NCI-H2227 treated with DMSO at 0.1 percent for 48 hours (cell line): ENCODE measurements around the gene KIF26A.
"Not testable (repeated sequence)": the region's sequence is repeated elsewhere in the genome, so short reads cannot be mapped to it uniquely, and the experiment has no call there.

Experiments
- DNase-seq: peaks from one replicate; lab custom pipeline; 2025; lab: John Stamatoyannopoulos, UW

KIF26A gene

DNA sequence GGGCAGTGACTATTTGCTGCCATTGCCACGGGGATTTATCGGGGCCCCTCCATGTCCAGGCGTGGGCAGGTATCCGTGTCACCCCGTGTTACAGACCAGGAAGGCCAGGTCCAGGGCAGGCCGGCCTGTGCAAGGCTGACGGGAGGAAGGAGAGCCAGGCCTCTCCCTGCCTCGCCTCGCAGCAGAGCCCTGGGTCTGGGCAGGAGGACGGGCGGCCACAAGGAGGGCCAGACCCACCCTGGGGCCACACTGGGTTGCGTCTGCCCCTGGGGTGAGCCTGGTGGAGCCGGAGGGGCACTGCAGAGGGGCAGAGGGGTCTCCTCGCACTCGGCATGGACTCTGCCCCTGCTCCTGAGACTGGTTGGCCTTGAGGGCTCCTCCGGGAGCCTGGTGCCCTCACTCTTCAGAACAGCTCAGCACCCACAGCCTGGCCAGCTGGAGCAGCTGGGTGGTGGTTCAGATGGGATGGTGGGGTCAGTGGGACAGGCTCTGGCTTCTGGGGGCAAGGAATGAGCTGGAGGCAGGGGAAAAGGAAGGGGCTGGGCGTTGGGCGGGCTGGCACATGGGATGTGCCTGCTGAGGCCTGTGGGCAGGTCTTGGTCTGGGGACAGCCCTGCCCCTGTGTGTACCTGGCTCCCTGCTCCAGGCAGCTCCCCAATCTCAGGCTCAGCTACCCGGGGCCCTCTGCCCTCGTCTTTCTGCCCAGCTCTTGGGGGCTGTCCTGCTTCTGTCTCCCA is 53.9 kb downstream of the KIF26A start:
- no peak for DNase-seq

DNA sequence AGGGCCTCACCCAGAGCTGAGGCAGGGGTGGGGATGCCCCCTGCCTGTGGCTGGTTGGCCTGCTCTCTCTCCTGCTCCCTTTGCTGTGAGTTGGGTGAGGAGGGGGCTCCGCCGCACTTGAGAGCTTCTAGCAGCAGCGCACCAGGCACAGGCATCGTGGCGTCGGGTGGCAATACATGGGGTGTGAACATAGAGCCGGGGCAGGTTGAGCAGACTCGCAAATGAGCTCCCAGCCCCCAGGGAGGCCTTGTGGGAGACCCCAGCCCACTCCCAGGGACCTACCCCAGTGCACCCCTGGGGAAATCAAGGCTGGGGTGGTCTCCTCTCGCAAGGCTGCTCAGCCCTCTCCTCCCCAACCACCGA is 54.5 kb downstream of the KIF26A start:
- DNase-seq = no peak

DNA sequence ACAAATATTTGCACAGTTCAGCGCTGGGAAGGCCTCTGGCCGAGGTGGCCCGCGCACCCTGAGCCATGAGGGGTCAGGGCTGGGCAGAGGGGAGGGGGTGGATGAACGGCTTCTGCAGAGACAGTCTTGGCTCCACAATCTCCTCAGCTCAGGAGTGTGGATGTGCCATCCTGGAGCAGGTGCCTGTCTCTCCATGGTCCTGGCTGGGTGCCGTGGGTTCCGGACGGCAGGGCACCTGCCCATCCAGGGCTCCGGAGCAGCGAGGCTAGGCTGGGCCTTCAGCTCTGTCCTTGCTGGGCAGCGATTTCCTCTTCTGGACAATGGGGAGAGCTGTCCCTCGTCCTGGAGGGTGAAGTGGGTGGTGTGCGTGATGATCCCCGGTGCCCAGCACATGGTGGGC is 55.6 kb downstream of the KIF26A start:
- no peak for DNase-seq

DNA sequence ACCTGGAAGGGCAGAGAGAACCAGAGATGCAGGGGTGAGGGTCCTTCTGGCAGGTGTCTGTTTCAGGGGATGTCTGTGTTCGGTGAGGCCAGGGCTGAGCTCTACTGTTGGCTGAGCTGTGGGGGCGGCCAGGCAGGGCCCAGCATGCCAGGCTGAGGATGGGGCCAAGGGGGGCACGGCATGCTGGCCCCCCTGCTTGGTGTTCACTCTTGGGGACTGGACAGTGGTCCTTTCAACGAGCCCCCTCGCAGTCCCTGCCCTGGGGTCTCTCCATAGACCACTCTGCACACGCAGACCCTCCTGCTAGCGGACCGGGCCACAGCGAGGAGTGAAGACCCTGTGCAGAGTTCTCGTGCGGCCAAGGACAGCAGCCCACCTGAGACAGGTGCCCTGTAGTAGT is 56.3 kb downstream of the KIF26A start:
- DNase-seq = no peak

DNA sequence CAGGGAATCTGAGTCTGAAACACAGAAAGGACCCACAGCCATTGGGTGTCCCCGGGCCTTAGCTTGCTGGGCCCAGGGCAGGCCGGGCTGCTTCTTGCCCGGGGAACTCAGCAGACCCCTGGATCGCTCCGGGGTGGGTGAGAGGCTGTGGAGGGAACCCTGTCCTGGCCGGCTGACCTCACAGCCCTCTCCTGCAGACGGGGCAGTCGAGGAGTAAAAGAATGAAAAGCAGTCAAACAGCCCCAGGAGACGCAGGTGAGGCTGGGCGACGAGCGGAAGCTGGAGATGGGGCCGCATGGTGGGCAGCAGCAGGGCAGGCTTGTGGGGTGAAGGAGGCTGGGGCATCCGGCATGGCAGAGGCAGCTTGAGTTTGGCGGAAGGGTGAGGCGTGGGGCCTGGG is 57.0 kb downstream of the KIF26A start:
- DNase-seq = no peak

DNA sequence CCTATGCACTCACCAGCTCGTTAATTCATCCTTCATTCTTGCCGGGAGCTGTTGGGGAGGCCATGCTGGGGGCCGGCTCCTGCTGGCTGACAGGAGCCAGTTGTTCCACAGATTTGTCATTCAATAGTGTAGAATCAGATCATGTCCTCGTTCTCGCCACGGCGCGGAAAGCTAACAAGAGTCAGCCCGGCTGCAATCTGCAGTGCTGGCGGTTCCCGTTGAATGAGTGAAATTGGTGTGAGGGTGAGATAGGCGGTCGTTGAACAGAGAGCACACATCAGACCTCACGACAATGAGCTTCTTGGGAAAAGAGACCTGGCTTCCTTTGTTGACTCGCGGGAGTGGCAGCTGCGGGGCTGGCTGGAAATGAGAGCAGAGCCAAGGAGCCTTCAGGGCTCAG is 57.5 kb downstream of the KIF26A start:
- DNase-seq = peak; percentile 19

DNA sequence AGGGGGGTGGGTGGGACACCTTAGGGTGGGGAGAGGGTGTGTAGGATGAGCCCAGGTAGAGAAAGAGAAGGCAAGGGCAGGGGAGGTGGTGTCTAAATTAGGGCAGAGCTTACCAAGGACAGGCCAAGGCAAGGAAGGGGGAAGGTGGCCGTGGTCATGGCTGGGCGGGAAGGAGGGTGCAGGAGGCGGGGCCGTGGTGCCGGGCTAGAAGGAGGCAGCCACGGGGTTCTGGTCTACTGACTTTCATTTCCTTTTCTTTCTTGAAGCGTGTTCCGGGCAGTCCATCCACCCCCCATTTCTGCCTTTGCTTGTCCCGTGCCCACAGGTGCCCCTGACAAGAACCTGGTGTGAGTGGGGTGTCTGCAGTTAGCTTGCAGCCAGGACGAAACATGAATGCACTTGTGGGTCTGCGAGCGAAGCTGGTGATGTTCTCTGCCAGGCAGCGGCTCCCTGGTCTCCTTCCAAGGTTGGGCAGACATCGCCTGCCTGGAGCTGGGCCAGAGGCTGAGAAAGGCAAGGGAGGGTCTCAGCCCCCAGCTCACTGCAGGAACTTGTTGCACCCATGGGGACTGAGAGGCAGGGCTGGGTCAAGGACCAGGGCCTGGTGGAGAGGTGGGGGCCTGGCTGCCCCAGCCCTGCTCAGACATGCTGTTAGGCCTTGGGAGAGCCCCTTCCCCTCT is 58.2 kb downstream of the KIF26A start:
- DNase-seq = no peak

DNA sequence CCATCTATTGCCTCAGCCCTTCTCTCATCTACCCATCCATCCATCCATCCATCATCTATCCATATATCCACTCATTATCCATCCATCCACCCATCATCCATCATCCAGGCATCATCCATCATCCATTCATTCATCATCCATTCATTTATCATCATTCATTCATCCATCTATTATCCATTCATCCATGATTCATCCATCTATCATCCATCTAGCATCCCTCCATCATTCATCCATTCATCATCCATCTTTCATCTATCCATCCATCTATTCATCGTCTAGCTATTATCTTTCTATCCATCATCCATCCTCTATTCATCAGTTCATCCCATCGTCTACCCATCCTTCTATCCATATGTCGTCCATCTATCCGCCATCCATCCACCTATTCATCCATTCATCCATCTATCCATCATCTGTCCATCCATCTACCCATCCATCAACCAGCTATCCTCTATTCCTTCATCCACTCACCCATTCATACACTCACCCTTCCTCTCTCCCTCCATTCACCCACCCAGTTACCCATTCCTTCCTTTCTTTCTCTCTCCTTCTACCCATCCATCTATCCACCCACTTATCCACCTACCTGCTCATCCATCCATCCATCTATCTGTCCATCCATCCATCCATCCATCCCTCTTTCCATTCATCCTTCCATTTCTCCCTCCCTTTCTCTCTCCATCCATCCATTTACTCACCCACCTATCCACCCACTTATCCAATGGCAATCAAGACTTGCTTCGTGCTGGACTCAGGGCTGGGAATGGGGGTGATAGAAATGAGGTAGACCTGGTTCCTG is 59.3 kb downstream of the KIF26A start:
- no peak for DNase-seq

DNA sequence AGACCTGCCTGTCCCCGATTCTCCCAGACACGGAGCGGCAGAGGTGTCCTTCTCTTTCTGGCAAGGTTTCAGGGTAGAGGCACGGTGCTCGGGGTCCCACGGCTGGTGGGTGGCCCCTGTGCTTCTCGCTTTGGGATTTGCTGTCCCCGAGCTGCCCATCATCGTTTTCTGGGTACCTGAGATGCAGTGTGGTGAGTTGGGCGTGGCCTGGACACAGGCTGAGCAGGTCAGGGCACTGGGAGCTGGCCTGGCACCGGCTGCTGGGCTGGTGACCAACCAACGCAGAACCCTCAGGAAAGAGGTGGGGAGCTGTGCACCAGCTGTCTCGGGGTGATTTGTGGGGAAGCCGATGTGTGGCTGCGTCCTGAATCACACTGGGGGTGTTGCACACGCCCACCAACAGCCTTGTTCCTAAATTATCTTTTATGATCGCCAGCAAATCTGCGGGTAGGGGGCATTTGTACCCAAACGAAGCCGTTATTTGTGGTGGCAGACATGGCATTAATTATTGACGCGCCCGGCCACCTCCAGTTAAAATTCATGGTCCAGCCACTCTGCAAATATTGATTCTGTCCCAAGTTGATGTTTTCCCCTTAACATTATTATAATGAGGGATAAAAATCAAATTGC is 61.0 kb downstream of the KIF26A start:
- no peak for DNase-seq

DNA sequence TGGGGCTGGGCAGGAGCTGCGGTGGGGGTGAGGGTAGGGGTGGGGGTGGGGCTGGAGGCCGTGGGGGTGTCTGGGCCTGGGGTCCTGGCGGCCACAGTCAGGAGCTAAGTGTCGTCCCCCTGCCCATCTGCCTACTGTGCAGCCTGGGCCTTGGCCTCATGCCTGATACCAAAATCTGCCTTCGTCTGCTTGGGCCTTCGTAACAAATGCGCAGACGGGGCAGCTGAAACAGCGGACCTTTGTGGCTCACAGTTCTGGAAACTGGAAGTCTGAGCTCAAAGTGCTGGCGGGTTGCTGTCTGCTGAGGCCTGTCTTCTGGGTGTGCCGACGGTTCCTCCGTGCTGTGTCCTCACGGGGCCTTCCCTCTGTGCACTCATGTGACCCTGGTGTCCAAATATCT is 61.7 kb downstream of the KIF26A start:
- DNase-seq = no peak

DNA sequence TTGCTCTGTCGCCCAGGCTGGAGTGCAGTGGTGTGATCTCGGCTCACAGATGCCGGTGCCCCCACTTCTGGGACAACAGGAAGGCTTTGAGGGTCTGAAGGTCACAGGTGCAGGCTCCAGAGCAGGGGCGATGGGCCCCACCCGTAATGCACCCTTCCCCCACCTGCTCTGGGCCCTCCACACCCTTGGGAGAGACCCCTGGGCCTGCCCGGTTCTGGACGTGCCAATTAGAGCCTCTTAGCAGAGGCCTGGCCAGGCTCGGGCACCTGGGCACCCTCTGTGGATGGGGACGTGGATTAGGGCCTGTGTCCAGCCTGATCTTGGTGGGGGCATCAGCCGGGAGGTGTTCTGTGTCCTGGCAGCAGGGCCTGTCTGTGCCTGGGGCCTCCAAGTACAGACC is 62.2 kb downstream of the KIF26A start:
- no peak for DNase-seq

DNA sequence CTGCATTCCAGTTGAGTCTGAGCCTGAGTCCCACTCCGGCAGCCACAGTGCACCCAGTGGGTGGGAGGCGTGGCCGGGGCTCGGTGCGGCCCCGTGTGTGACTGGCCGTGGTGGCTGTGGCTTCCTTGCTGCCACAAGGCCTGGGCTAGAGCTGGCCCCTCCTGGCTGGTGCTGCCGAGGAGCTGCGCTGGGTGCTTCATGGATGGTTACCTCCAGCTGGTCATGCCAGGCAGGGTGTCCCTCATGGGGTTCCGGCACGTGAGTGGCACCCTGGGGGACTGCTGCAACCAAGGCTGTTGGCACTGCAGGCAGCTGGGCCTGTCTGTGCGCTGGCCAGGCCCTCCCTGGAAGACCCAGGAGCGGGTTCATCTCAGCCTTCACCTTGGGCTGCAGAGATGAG is 62.7 kb downstream of the KIF26A start:
- DNase-seq = no peak

DNA sequence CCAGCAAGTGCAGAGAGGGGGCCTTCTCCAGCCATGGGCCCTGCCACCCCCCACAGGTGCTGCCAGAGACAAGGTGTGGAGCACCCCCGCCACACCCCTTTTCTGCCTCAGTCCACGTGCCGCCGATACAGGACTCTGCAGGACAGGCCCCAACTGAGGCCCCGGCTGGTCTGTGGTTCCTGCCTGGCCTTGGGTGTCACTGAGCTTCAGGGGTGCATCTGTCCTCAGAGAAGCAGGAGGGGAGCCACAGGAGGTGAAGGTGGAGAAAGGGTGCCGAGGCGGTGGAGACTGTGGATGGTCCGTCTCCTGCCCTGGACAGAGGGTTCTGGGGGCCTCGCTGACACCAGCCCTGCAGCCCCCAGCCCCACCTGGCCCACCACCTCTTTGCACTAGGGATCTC is 63.1 kb downstream of the KIF26A start:
- no peak for DNase-seq

DNA sequence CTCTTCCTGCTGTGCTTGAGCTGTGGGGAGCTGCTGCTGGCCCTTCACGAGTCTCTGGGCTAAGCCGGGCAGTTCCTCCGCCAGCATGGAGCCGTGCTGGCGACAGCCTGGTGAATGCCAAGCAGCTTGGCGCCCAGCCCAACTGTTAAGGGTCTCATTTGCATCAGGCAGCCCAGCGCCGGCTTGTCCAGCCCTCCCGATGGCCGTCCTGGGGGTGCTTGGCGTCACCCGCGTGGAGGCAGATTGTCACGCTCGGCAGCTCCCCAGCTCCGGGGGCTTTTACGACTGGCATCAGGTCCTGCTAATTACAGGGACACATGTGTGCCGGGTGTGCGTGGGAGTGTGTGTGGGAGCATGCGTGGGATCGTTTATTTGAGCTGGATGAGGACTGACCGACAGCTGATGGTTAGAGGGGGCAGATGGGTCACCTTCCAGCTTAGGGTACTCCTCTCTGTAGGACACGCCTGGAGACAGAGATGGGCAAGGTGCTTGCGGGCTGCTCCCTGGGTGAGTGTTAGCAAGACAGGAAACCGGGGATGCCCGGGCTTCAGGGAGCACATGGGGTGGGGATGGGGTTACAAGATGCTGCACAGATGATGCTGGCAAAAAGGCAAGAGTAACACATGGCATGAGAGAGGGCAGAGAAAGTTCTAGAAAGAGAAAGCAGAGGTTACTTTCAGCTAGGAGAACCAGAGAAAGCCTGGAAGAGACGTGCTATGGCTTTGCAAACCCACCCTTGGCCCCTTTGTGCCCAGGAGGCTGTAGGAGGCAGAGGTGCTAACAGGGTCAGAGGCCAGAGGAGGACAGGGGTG is 64.1 kb downstream of the KIF26A start:
- no peak for DNase-seq

DNA sequence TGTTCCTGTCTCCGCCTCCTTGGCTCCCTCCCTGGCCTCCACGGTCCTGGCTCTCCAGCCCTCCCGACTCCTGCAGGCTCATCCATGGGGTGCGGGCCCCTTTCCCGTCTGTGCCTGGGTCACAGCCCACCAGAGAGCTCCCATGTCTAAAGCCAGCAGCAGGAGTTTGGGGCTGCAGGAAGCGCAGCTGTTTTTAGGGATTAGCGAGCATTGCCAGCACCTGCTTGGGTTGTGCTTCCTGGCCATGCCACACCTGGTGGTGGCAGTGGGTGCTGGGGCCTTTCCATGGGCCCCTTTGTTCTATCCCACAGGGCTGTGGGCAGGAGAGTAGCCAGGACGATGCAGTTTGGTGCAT is 64.7 kb downstream of the KIF26A start:
- no peak for DNase-seq

DNA sequence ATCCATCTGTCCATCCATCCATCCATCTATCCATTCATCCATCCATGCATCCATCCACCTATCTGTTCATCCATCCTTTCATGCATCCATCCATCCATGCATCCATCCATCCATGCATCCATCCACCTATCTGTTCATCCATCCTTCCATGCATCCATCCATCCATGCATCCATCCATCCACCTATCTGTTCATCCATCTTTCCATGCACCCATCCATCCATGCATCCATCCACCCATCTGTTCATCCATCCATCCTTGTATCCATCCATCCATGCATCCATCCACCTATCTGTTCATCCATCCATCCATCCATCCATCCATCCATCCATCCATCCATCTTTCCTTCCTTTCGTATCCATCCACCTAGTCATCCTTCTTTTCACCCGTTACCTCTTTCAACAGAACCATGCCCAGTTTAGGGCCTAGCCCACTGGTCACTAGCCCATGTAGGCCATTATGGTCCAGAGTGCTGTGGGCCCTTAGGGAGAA is 66.3 kb downstream of the KIF26A start:
- no peak for DNase-seq

DNA sequence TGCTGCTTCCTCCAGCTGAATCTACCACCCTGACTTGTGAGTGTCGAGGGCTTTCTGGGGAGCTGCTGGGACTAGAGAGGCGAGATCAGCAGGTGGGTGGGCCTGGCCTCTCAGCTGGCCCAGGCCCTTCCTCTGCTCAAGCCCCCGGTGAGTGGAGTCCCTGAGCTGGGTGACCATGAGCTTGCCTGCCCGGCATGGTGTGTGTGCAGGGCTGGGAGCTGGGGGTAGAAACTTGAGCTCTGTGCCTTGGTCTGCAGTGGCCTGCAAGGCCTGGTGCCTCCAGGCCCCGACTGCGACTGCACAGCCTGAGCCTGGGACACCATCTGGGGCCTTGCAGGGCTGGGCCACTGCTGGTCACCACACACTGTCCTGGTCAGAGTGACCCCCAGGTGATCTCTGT is 67.4 kb downstream of the KIF26A start:
- DNase-seq = no peak

DNA sequence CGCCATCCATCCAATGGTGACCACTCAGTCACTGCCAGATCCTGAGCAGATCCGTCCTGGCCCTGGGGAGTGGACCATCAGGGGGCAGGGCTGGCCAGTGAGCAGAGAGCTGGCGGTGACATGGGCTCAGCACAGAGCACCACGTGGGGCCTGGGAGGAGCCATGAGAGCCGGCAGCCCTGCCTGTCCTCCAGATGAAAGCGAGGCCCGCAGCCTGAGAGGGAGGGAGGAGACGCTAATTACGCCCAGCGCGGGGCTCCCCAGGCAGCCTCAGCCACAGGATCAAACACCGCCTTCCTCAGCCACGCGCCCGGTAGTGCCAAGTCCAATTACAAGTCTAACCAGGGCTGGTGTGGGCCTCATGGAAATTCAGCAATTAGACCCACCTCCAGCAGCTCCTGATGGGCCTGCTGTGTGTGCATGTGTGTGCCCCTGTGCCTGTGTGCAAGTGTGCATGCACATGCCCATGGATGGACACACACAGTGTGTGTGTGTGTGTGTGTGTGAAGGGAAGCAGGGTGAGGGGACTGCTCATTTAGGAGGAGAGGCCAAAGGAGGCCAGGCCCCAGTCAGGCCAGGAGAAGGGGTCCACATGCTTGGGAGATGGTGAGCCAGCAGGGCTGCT is 68.0 kb downstream of the KIF26A start:
- peak; percentile 73 for DNase-seq

DNA sequence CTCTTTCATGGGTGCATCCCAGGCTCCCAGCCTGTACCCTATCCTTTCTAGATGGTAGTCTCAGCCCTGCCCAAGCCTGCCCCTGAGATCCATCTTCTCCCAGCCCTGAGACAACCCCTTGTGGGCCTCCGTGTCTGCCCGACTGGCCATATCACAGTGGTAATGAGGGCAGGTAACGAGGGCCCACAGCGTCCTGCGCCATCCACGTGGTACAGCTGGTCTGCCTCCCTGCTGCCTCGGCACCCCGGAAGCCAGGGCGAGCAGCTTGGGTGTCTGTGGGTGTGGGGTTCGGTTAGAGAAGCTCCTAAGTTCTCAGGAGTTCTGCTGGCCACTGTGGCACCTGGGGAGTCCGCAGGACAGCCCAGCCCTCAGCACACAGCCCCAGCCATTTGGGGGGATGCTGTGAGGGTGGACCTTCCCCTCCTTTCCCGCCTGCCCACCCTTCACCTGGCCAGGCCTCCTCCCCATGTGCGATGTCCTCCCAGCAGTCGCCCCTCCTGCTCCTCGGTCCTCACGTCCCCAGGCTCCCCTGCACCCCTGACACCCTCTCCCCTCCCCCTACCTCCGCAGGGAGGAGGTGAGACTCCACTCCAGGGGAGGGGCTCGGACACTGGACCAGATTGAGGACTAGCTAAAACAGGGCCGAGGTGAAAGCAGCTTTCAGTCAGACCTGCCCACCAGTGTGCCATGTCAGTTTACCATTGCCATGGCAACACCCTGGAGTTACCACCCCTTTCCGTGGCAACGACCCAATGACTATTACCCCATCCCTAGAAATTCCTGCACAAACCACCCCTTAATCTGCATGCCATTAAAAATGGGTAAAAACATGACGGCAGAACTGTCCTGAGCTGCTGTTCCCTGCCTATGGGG is 69.0 kb downstream of the KIF26A start:
- DNase-seq = no peak

DNA sequence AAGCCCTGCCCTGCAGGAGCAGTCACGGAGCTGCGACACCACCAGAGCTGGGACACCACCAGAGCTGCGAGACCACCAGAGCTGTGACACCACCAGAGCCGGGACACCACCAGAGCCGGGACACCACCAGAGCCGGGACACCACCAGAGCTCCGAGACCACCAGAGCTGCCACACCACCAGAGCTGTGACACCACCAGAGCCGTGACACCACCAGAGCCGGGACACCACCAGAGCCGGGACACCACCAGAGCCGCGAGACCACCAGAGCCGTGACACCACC is 69.6 kb downstream of the KIF26A start:
- not testable (repeated sequence) for DNase-seq

DNA sequence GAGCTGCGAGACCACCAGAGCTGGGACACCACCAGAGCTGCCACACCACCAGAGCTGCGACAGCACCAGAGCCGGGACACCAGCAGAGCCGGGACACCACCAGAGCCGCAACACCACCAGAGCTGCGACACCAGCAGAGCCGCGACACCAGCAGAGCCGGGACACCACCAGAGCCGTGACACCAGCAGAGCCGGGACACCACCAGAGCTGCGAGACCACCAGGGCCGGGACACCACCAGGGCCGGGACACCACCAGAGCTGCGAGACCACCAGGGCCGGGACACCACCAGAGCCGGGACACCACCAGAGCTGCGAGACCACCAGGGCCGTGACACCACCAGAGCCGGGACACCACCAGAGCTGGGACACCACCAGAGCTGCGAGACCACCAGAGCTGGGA is 69.9 kb downstream of the KIF26A start:
- DNase-seq = not testable (repeated sequence)
